Measurements from ENCODE around the gene CHMP4B. TPM values are rescaled to one million over a fixed set of nuclear protein-coding genes. Genes with fewer than 3 reads are reported as not detected.
"Not testable (repeated sequence)": the region's sequence is repeated elsewhere in the genome, so short reads cannot be mapped to it uniquely, and the experiment has no call there.

CHMP4B gene
- total RNA-seq, 2 donors from 2014 or later: 102 to 104 TPM

- not testable (repeated sequence) for H3K4me1 Mint-ChIP-seq (ENCODE audit: low read depth); H3K4me3 Mint-ChIP-seq; H3K27me3 Mint-ChIP-seq (ENCODE audit: low read depth); H3K9me3 Mint-ChIP-seq; H3K36me3 Mint-ChIP-seq (ENCODE audit: insufficient read depth in 2 of 2); DNase-seq; H3K27ac Mint-ChIP-seq; ATAC-seq (replicated peaks in 1 of 2)
Measured at GRCh38 chr20:33792598-33792989, 18.6 kb upstream of the CHMP4B start.

GRCh38 chr20:33793011-33793931, 17.9 kb upstream of the CHMP4B start:
- Mint-ChIP-seq H3K36me3 (ENCODE audit: insufficient read depth in 2 of 2) (no peaks in the 10 kb centered on the region), H3K4me1 (ENCODE audit: low read depth) (no peaks in the 10 kb centered on the region), H3K27ac (no peak overlapping the region), H3K27me3 (ENCODE audit: low read depth) (no peaks in the 10 kb centered on the region), H3K9me3 (no peaks in the 10 kb centered on the region), H3K4me3 (no peak overlapping the region)
- ATAC-seq (replicated peaks in 1 of 2) (no peak), DNase-seq (no peak)

GRCh38 chr20:33796263-33796906, 14.8 kb upstream of the CHMP4B start:
- Mint-ChIP-seq H3K27me3 (ENCODE audit: low read depth) (no peaks in the 10 kb centered on the region), H3K4me1 (ENCODE audit: low read depth) (no peaks in the 10 kb centered on the region), H3K9me3 (no peaks in the 10 kb centered on the region), H3K4me3 (no peak overlapping the region), H3K36me3 (ENCODE audit: insufficient read depth in 2 of 2) (no peaks in the 10 kb centered on the region), H3K27ac (no peak overlapping the region)
- no peak for DNase-seq
- no peak for ATAC-seq (replicated peaks in 1 of 2)

- H3K4me3 Mint-ChIP-seq: no peak overlapping the region
- no peaks in the 10 kb centered on the region for H3K36me3 Mint-ChIP-seq (ENCODE audit: insufficient read depth in 2 of 2)
- no peaks in the 10 kb centered on the region for H3K27me3 Mint-ChIP-seq (ENCODE audit: low read depth)
- no peak overlapping the region for H3K27ac Mint-ChIP-seq
- no peak for DNase-seq
- H3K9me3 Mint-ChIP-seq: no peaks in the 10 kb centered on the region
- no peaks in the 10 kb centered on the region for H3K4me1 Mint-ChIP-seq (ENCODE audit: low read depth)
- no peak for ATAC-seq (replicated peaks in 1 of 2)
Measured at GRCh38 chr20:33796907-33797544, 14.1 kb upstream of the CHMP4B start.

GRCh38 chr20:33798444-33798843, 12.7 kb upstream of the CHMP4B start:
- ATAC-seq (replicated peaks in 1 of 2): no peak
- Mint-ChIP-seq H3K27me3 (ENCODE audit: low read depth) (no peaks in the 10 kb centered on the region), H3K27ac (no peak overlapping the region), H3K9me3 (no peaks in the 10 kb centered on the region), H3K4me3 (no peak overlapping the region), H3K36me3 (ENCODE audit: insufficient read depth in 2 of 2) (no peaks in the 10 kb centered on the region), H3K4me1 (ENCODE audit: low read depth) (no peaks in the 10 kb centered on the region)
- no peak for DNase-seq

GRCh38 chr20:33803921-33804337, 7.2 kb upstream of the CHMP4B start:
- Mint-ChIP-seq H3K27ac (no peak overlapping the region), H3K4me3 (no peak overlapping the region), H3K4me1 (ENCODE audit: low read depth) (no peaks in the 10 kb centered on the region), H3K27me3 (ENCODE audit: low read depth) (no peaks in the 10 kb centered on the region), H3K9me3 (no peaks in the 10 kb centered on the region), H3K36me3 (ENCODE audit: insufficient read depth in 2 of 2) (no peaks in the 10 kb centered on the region)
- DNase-seq: no peak
- ATAC-seq (replicated peaks in 1 of 2): no peak

GRCh38 chr20:33808388-33808787, 2.8 kb upstream of the CHMP4B start:
- Mint-ChIP-seq H3K4me1 (ENCODE audit: low read depth) (peaks cover 13% of the 10 kb centered on the region), H3K27me3 (ENCODE audit: low read depth) (no peaks in the 10 kb centered on the region)

GRCh38 chr20:33810259-33810658, 889 bp upstream of the CHMP4B start:
- Mint-ChIP-seq H3K27ac (no peak overlapping the region), H3K4me1 (ENCODE audit: low read depth) (peaks cover 32% of the 10 kb centered on the region), H3K4me3 (no peak overlapping the region), H3K36me3 (ENCODE audit: insufficient read depth in 2 of 2) (peaks cover 20% of the 10 kb centered on the region in 2 donors), H3K9me3 (no peaks in the 10 kb centered on the region), H3K27me3 (ENCODE audit: low read depth) (no peaks in the 10 kb centered on the region)
- ATAC-seq (replicated peaks in 1 of 2) (no peak), DNase-seq (no peak)

More at GRCh38 chr20:33808388-33808787, 2.8 kb upstream of the CHMP4B start:
- Mint-ChIP-seq H3K9me3 (no peaks in the 10 kb centered on the region), H3K4me3 (no peak overlapping the region), H3K27ac (no peak overlapping the region), H3K36me3 (ENCODE audit: insufficient read depth in 2 of 2) (peaks cover 15 to 16% of the 10 kb centered on the region in 2 donors)
- no peak for ATAC-seq (replicated peaks in 1 of 2)
- no peak for DNase-seq

GRCh38 chr20:33811776-33812151, 616 bp downstream of the CHMP4B start:
- peaks cover 21 to 24% of the 10 kb centered on the region in 2 donors for H3K36me3 Mint-ChIP-seq (ENCODE audit: insufficient read depth in 2 of 2)
- H3K4me3 Mint-ChIP-seq: peak overlapping the region; percentile 97 to 99
- H3K27me3 Mint-ChIP-seq (ENCODE audit: low read depth): no peaks in the 10 kb centered on the region
- ATAC-seq (replicated peaks in 1 of 2): no peak
- peak overlapping the region; percentile 96 for H3K27ac Mint-ChIP-seq
- H3K9me3 Mint-ChIP-seq: no peaks in the 10 kb centered on the region
- peak; percentile 8 to 26 for DNase-seq
- H3K4me1 Mint-ChIP-seq (ENCODE audit: low read depth): peaks cover 47% of the 10 kb centered on the region

- ATAC-seq (replicated peaks in 1 of 2) (peak; percentile 3 to 24), DNase-seq (peak; percentile 52 to 67)
- Mint-ChIP-seq H3K27ac (peak overlapping the region; percentile 96), H3K9me3 (no peaks in the 10 kb centered on the region), H3K36me3 (ENCODE audit: insufficient read depth in 2 of 2) (peaks cover 21 to 24% of the 10 kb centered on the region in 2 donors), H3K4me1 (ENCODE audit: low read depth) (peaks cover 53% of the 10 kb centered on the region), H3K27me3 (ENCODE audit: low read depth) (no peaks in the 10 kb centered on the region), H3K4me3 (peak overlapping the region; percentile 97 to 99)
Measured at GRCh38 chr20:33812152-33812849, 1.2 kb downstream of the CHMP4B start.

GRCh38 chr20:33812908-33813462, 1.8 kb downstream of the CHMP4B start:
- ATAC-seq (replicated peaks in 1 of 2) (no peak), DNase-seq (peak in 1 of 2 donors; percentile 7)
- H3K4me3 Mint-ChIP-seq: peak overlapping the region; percentile 97 to 99
- peak overlapping the region; percentile 96 for H3K27ac Mint-ChIP-seq
- no peaks in the 10 kb centered on the region for H3K9me3 Mint-ChIP-seq
- peaks cover 59% of the 10 kb centered on the region for H3K4me1 Mint-ChIP-seq (ENCODE audit: low read depth)
- no peaks in the 10 kb centered on the region for H3K27me3 Mint-ChIP-seq (ENCODE audit: low read depth)
- peaks cover 21 to 24% of the 10 kb centered on the region in 2 donors for H3K36me3 Mint-ChIP-seq (ENCODE audit: insufficient read depth in 2 of 2)

- peak overlapping the region; percentile 97 to 99 for H3K4me3 Mint-ChIP-seq
- H3K9me3 Mint-ChIP-seq: no peaks in the 10 kb centered on the region
- H3K4me1 Mint-ChIP-seq (ENCODE audit: low read depth): peaks cover 72% of the 10 kb centered on the region
- H3K27ac Mint-ChIP-seq: peak overlapping the region; percentile 8
- DNase-seq: peak; percentile 18 to 29
- H3K36me3 Mint-ChIP-seq (ENCODE audit: insufficient read depth in 2 of 2): peaks cover 21 to 26% of the 10 kb centered on the region in 2 donors
- ATAC-seq (replicated peaks in 1 of 2): peak in 1 of 2 donors; percentile 14
- no peaks in the 10 kb centered on the region for H3K27me3 Mint-ChIP-seq (ENCODE audit: low read depth)
Measured at GRCh38 chr20:33814238-33814712, 3.1 kb downstream of the CHMP4B start.
